GM21367 (cell line): Measurements from ENCODE around the gene CYTH1.

Experiments used
- ATAC-seq: cut with Tn5 transposase; IDR thresholded peaks from one replicate; pipeline ENCODE4 v1.9.1; 2021; ENCODE audit not compliant: unreplicated experiment

Gene CYTH1, protein sequence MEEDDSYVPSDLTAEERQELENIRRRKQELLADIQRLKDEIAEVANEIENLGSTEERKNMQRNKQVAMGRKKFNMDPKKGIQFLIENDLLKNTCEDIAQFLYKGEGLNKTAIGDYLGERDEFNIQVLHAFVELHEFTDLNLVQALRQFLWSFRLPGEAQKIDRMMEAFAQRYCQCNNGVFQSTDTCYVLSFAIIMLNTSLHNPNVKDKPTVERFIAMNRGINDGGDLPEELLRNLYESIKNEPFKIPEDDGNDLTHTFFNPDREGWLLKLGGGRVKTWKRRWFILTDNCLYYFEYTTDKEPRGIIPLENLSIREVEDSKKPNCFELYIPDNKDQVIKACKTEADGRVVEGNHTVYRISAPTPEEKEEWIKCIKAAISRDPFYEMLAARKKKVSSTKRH

DNA sequence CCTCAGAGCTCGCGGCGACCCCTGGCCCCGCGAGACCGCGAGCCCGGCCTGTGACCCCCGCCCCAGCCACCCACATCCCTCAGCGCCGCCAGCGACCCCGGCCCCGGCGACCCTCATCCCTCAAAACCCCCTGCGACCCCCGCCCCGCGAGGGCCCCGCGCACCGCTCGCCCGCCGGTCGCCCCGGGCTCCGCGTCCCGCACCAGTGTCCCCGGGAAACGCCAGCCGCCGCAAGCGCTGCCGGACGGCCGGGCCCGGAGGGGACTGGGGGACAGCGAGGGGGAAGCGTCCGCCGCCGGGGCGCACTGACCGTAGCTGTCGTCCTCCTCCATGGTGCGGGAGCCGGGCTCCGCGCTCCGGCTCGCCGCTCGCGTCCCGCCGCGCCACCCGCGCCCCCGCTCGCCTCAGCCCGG lies at the start of gene CYTH1:
Gene CYTH1 (minus strand): TSS at position 381 of the 412 bp plus-strand sequence. CDS start 50 bp downstream, at position 331.
- ATAC-seq: no peak

DNA sequence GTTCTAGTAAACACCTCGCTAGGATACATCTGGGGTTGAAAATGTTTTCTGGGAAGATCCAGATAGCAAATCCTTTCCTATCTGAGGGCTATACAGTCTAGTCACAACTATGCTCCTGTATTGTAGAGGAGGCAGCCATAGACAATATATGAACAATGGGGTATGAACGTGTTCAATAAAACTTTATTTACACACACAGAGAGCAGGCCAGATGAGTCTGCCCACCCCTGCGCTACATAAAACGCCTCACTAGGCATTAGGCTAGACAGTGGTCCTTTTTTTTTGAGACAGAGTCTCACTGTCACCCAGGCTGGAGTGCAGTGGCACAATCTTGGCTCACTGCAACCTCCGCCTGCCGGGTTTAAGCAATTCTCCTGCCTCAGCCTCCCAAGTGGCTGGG lies 47.4 kb upstream of the CYTH1 start:
- ATAC-seq: no peak

DNA sequence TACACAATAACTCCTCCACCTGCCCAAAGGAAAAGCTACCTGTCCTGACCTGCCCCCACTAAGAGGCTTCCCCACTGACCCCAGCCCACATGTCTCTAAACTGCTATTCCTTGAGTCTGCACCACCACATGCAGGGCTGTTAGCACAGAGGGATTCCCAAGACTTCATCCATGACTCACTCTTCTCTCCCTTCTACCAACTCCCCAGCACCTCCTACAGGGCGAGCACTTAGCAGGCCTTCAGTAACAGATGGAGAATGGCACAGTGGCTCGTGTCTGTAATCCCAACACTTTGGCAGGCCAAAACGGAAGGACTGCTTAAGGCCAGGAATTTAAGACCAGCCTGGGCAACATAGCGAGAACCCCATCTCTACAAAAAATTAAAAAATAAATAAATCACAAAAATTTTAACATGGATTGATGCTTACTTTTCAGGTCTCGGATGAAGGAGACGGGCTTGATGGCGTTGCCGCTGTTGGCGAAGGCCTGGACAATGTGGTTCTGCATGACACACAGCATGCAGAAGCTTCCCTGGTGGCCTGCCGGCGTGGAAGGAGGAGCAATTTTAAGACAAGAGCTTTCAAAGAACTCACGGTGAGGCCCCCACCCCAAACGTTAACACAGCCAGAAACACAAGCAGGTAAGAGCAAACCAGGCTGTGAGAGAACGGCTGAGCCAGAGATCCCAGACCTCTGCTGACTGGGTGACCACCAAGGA lies 46.6 kb upstream of the CYTH1 start:
- no peak for ATAC-seq

DNA sequence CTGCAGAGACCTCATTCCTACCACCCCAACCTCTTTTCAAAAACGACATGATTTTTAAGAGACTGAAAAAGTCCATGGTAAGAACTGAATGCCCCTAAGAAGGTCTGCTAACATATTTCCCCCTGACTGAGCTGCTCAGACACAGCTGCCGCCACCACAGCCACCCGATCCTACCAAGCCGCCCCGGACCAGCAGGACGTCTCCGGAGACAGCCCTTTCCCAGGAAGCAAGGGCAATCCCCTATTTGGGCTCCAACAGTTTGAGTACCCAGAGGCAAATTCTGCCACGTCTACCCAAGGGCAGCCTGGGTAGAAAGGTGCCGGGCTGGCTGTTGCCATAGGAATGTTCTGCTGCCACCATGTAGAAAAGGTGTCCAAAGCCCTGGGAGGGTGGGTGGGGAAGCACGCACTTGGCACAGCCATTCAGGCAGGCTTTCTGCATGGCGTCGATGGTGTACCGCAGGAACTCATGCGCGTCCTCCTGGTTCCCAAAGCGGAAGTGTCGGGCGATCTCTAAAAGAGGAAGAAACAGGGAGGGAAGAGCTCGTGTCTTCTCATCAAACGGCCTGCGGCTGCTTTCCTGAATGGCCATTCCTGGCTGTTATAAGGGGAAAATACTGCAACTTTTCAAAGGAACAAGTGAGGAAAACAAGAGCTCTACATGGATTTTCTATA lies 44.9 kb upstream of the CYTH1 start:
- no peak for ATAC-seq

DNA sequence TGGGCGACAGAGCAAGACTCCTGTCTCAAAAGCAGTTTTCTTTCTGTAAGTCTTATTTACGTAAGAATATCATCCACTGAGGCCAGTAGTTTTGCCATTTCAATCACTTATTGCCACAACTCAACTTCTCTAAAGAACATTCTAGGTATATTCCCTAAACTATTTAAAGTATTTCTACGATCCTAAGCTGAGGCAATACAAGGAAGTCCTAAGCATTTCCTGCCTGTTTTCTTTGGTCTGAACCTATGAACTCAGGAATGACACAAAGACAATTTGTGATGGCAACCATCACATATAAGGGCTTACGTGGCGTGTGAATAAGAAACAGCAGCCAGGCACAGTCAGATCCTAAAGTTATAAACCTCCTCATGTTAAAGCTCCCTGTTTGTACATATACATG lies 44.3 kb upstream of the CYTH1 start:
- no peak for ATAC-seq

DNA sequence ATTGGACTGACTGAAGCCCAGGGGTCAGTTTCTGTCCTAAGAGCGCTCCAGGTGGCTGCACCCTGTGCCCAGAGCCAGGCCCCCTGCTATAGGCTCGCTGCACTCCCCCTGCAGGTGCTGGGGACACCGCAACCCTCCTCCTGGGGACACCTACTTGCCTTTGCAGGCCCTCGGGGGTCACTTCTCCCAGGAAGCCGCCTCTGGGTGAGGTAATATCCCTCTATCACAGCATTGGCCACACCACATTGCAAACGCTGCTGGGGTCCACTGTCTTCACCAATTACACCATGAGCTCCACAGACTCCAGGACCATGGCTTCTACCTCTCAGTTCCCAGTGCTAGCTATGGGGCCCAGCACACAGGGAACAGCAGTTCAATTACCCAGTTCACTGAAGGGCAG lies 43.6 kb upstream of the CYTH1 start:
- ATAC-seq: no peak

DNA sequence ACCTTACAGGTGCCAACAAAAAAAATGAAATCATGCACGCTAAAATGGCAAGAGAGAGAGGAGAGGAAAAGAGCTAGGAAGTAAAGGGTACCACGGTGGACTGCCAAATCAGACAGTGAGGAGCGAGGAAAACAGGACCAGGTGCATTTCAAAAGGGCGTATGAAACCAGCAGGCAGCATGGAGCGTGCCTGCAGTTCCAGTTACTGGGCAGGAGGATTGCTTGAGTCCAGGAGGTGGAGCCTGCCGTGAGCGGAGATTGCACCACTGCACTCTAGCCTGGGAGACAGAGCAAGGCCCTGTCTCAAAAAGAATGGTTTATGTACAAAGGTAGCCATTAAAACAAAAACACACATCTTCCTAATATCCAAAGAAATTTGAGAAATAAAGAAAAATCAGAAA lies 42.2 kb upstream of the CYTH1 start:
- no peak for ATAC-seq

DNA sequence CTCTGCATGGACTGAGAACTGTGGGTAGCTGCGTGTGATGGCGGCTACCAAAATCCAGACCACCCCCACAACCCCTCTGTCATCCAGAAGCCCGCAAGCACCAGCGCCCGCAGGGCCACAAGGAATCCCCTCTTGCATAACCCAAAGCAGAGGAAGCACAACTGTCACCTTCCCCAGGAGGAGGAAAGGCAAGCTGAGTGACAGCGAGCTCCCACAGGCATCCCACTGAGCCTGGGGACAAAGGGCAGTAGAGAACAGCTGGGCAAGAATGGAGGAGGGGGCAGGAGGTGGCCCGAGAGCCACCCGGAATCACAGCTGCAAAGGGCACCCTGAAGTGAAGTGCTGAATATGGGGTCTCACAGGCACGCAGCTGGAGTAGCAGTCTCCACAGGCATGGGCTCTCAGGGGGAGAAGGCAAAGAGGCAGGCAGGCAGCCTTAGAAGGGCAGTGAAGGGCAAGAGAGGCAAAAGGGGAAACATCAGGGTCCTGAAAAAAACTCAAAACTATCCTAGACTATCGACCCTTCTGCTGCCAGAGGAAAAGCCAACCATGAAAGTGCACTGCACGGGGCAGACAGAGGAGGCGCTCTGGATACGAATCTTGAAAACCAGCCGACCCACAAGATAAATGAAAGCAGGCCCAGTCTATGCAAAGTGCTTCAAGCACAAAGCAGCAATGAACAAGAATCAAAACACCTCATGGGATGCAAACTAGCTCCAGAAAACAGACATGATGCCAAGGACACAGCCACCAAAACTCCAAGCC lies 41.4 kb upstream of the CYTH1 start:
- ATAC-seq: no peak

DNA sequence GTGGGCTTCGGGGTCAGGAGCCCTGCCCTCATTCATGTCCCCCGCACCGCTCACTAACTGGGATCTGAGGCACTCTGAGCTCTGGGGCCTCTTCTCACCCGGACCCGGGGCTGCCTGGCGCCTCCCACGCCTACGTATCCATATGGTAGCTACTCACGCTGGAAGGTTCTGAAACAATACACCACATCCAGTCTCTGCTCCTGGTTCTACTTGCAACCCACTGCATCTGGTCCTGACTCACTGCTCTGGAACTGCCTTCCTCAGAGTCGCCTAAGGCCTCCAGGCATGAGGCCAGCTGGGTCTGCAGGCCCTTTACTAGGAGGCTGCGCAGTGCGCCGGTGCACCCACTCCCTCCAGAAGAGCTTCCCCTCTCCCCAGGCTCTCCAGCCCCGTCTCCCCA lies 40.5 kb upstream of the CYTH1 start:
- ATAC-seq: no peak

DNA sequence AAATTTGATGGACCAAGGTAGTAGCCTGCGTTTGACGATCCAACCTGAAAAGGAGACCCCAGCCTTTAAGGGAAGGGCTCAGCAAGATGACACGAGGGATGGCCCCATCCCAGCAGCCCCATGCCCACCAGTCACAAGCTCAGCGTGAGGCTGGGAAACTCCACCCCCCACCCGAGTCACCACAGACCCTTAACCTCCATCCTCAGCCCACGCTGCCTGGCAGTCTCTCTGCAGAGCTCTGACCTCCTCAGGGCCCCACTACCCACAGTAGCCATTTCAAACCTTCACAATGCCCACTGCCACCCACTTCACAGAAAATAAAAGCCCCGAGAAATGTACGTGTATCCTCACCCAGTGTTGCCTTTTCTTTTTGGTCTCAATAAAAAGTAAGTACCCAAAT lies 39.9 kb upstream of the CYTH1 start:
- ATAC-seq: no peak

DNA sequence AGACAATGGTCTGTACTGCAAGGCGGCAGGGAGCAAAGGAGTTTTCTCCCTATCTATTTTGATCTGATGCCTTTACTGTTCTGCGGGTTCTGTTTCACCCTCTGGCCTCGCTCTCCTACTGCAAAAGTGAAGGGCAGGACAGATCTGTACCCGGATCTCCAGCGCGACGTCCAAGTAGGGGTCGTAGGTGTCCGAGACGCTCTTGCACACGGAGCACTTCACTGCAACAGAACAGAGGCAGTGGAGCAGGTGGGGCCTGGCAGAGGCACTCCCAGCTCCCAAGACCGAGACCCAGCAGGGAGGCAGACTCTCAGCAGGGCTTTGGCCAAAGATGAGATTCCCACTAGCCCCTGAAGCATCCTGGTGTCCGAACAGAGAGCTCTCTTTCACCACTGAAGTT lies 38.8 kb upstream of the CYTH1 start:
- ATAC-seq: no peak

DNA sequence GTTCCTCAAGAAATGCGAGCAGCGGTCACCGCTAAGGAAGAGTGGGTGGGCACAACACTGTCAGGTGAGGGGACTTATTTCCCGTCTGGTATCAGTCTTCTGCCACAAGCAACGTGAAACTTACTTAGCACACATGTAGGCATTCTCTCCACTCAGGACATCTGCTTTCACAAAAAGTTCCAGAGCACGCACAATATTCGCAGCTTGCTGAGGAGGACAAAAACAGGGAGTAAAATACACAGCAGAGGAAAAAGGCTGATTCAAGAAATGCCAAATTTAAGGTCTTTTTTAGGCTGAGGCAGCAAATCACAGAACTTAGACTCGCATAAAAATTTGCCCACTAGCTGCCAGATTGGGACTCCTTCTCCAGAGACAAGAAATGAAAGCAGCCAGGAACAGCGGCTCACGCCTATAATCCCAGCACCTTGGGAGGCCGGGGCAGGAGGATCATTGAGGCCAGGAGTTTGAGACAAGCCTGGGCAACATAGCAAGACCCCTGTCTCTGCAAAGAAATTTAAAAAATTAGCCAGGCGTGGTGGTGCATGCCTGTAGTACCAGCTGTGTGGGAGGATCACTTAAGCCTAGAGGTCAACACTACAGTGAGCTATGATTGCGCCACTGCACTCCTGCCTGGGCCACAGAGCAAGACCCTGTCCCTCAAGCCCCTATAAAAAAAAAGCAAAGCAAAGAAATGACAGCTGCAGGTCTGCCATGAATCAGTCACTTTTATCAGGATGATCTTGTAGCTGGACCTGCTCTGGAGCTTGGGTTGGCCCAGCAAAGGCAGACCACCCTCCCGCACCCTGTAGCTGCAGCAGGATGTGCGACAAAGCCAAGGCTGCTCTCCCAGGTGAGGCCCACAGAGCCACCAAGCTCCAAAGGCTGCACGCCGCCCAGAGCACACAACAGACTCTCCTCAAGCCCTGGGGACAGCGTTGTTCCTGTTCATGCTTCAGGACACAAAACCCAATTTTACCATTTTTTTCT lies 38.0 kb upstream of the CYTH1 start:
- no peak for ATAC-seq

DNA sequence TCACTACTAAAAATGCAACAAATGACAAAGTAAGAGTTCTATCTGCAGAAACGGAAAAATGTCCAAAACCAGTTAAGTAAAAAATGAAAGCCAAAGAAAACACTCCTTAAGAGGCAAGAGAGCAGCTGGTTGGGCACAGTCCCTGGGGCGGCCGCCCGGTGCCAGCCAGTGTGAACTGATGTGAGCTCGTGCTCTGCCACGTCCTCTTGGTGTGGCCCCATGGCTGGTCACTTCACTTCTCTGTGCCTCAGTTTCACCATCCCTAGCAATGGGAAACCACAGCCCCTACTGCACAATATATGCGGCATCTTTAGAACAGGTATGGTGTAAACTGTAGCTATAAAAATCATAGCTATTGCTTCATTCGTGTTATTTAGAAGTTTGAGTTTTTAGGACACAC lies 37.3 kb upstream of the CYTH1 start:
- ATAC-seq: no peak

DNA sequence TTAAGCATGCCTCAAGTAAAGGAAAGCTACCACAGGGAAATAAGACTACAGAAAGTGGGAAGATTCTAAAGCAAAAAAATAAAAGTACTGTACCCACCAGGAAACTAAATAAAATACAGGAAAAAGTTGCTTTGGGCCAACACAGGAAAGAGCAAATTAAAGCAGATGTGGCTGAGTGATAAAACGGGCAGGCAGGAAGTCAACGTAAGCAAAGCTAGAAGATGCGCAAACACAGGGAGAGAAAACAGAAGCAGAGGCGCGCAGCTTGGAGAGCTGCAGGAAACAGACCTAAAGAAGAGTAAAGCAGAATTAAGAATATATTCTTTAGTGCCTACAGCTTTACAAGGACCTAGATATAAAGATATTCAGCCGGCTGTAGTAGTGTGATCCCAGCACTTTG lies 36.9 kb upstream of the CYTH1 start:
- no peak for ATAC-seq

DNA sequence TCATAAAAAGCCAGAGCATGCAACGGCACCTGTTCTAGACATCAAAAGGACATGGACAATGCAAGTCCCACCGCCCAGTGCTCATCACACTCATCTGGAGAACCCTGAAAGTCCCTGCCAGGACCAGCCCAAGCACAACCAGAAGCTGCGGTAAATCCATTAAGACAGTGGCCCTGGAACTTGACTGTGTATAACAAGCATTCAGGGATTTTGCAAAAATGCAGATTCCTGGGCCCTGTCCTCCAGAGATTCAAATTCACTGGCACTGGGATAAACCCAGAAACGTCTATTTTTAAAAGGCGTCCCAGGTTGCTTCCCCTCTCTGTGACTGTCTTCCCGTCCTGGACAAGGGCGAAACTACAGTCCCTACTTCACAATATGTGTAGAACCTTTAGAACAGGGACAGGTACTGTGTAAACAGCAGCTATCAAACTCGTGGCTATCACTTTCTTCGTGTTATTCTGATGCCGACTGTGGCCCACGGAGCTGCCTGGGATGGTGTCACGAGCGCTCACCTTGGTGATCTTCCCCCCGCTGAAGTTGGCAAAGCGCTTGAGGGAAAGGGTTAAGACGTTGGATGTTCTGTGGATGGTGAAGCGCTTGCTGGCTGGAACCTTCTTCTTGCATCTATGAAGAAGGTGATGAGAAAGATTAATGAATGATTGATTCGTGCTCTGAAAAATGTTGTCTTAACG lies 36.2 kb upstream of the CYTH1 start:
- ATAC-seq: no peak

DNA sequence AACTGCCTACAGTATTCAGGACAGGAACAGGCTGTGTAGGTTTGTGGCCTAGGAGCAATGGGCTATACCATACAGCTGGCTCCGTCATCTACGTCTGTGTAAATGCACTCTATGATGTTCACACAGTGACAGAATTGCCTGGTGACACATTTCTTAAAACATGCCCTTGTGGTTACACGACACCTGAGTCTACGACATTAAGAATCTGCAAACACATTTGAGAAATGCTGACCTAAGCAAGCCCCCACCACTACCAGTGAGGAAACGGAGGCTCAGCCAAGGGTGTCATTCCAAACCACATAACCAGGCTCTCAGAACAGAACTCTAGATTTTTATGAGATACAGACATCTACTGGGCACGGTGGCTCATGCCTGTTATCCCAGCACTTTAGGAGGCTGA lies 35.0 kb upstream of the CYTH1 start:
- ATAC-seq: no peak

DNA sequence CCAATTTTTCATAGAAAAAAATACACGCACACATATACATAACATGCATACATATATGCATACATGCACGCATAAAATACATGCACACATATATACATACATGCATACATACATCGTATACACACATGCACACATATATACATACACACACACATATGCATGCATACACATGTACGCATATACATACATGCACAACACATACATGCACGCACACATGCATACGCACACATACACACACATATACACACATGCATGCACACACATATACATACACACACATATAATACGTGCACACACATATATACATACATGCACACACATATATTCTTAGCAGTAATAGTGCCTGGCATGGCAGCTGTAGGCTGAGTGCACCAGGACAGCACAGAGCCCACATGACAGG lies 33.6 kb upstream of the CYTH1 start:
- ATAC-seq: no peak

DNA sequence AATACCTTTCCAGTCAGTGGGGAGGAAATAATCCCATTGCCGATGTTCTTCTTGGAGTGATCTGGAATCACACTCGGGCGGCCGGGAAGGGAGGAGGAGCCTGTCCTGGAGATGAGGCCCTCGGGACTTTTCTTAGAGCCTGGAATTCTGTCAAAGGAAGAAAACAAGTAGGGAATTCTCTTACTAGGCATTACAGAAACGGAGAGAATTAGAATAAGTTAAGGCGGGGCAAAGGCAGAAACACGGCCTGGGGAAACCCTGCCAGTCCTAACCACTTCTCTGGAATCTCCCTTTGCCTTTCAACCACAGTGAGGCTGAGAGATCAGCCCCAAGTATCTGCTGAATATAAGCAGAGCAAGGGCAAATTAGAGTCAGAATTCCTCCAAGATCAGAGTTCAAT lies 30.8 kb upstream of the CYTH1 start:
- ATAC-seq: no peak

DNA sequence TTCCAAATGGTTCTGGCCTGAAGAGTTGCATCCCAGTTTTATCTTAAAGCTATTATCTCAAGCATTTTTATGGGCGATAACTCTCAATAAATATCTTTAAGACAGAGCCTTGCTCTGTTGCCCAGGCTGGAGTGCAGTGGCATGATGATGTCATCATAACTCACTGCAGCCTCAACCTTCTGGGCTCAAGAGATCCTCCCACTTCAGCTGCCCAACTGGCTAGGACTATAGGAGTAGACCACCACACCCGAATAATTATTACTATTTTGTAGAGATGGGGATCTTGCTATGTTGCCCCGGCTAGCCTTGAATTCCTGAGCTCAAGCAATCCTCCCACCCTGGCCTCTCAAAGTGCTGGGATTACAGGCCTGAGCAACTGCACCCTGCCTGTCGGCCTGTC lies 26.1 kb upstream of the CYTH1 start:
- no peak for ATAC-seq

DNA sequence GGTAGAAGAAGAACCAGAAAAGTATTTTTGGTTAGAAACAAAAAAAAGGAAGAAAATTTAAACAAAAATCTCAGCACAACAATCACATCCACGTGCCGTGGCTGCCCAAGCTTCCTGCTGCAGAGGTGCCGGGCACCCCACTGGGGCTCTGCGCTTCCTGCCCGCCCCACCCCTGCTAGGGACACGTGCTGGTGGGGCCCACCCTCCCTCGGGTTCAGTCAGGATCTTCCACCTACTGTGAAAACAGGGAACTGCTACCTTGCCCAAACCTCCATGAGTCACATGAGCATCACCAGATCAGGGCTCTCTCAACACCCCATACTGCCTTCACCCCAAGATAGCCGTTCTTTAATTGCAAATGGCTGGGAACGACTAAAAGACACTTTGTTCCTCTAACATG lies 24.4 kb upstream of the CYTH1 start:
- ATAC-seq: no peak
